Stomach (tissue), 4 donors: Measurements from ENCODE around the gene FGD6.

ENCODE experiments used
- EP300 ChIP-seq: sonication (generic); formaldehyde crosslinking; IDR thresholded peaks from one replicate; pipeline ENCODE4 v1.6.1; 2017; ENCODE audit warnings: antibody characterized with exemption
- POLR2AphosphoS5 ChIP-seq, 3 donors: sonication (generic); formaldehyde crosslinking; IDR thresholded peaks; one replicate each; pipeline ENCODE4 v1.6.1; 2016; ENCODE audit warnings: antibody characterized with exemption in 3 of 3
- TF ChIP-seq, protein P1 (sequence below), 7 experiments: fragments of 450-650 bp in 4 of 7; fragments of 200-600 bp in 3 of 7; sonication (generic) in 3 of 7; IDR thresholded peaks; one replicate each; pipeline ENCODE4 v1.5.1; 2016 to 2019; ENCODE audit warnings: antibody characterized with exemption in 7 of 7, control low read depth in 2 of 7, mild to moderate bottlenecking in 1 of 7

DNA sequence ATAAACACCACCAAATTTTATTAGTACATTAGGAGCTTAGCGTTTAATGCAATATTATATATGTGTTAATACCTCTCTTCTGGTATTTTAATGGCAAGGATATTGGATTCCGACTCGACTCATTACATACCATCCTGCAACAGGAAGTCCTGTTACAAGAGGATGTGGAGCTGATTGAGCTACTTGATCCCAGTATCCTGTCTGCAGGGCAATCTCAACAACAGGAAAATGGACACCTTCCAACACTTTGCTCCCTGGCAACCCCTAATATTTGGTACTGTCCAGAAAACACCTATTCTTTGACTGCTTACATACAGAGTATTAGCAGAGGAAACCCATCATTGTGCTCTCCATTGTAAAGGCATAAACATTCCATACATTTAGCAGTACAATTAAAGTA is 45.5 kb upstream of the FGD6 start:
- TF ChIP-seq, protein P1, sequence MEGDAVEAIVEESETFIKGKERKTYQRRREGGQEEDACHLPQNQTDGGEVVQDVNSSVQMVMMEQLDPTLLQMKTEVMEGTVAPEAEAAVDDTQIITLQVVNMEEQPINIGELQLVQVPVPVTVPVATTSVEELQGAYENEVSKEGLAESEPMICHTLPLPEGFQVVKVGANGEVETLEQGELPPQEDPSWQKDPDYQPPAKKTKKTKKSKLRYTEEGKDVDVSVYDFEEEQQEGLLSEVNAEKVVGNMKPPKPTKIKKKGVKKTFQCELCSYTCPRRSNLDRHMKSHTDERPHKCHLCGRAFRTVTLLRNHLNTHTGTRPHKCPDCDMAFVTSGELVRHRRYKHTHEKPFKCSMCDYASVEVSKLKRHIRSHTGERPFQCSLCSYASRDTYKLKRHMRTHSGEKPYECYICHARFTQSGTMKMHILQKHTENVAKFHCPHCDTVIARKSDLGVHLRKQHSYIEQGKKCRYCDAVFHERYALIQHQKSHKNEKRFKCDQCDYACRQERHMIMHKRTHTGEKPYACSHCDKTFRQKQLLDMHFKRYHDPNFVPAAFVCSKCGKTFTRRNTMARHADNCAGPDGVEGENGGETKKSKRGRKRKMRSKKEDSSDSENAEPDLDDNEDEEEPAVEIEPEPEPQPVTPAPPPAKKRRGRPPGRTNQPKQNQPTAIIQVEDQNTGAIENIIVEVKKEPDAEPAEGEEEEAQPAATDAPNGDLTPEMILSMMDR (IDR thresholded peaks at IDR 0.05): no peak
- TF ChIP-seq POLR2AphosphoS5 (IDR thresholded peaks at IDR 0.05) (no peak), EP300 (no peak)
